Gastroesophageal sphincter (tissue), 4 donors: ENCODE measurements around the gene RPRD1B. TPM values are rescaled to one million over a fixed set of nuclear protein-coding genes. Genes with fewer than 3 reads are reported as not detected.

Experiments
- ATAC-seq: fragments of 150-250 bp; one replicate; pipeline ENCODE4 v1.9.1; 2016; ENCODE audit warnings: mild to moderate bottlenecking, moderate library complexity
- H3K27ac ChIP-seq, 4 donors: fragments of 200-600 bp; sonication (generic) in 3 of 4; 1 replicate in 3 of 4; 2 replicates in 1 of 4; pipeline ENCODE4 v1.5.1; 2016 to 2019
- H3K27me3 ChIP-seq: fragments of 200-600 bp; sonication (generic); one replicate; pipeline ENCODE4 v1.5.1; 2019
- H3K36me3 ChIP-seq, 2 donors: fragments of 200-600 bp; sonication (generic); one replicate each; pipeline ENCODE4 v1.5.1; 2019; ENCODE audit warnings: control low read depth in 1 of 2
- H3K4me1 ChIP-seq, 3 donors: fragments of 200-600 bp; sonication (generic); 1 replicate in 2 of 3; 2 replicates in 1 of 3; pipeline ENCODE4 v1.5.1; 2016 to 2019; ENCODE audit warnings: control low read depth in 2 of 3
- H3K4me3 ChIP-seq, 2 donors: fragments of 200-600 bp; sonication (generic); one replicate each; pipeline ENCODE4 v1.5.1; 2019; ENCODE audit warnings: mild to moderate bottlenecking in 1 of 2, moderate library complexity in 1 of 2
- H3K9me3 ChIP-seq, 3 donors: fragments of 200-600 bp; sonication (generic); one replicate each; pipeline ENCODE4 v1.5.1; 2017 to 2019; ENCODE audit warnings: control low read depth in 2 of 3
- EP300 ChIP-seq: sonication (generic); formaldehyde crosslinking; IDR thresholded peaks from one replicate; pipeline ENCODE4 v1.6.1; 2017; ENCODE audit warnings: antibody characterized with exemption, mild to moderate bottlenecking
- POLR2A ChIP-seq, 2 donors: fragments of 450-650 bp; IDR thresholded peaks; one replicate each; pipeline ENCODE4 v1.6.1; 2017; ENCODE audit warnings: antibody characterized with exemption in 2 of 2, mild to moderate bottlenecking in 2 of 2, moderate library complexity in 1 of 2
- POLR2AphosphoS5 ChIP-seq: sonication (generic); formaldehyde crosslinking; IDR thresholded peaks from one replicate; pipeline ENCODE4 v1.6.1; 2017; ENCODE audit warnings: antibody characterized with exemption
- WGBS, 2 donors: methylation state at CpG; one replicate each; pipeline ENCODE4 v1.1.5; 2018; ENCODE audit warnings: low coverage in 1 of 2; 5-methylcytosine and 5-hydroxymethylcytosine counted together
- total RNA-seq, 4 donors: library from RNA; depleted of rRNA; stranded (reverse); fragments of >200 nt; gene quantifications; one replicate each; pipeline ENCODE4 v1.1.0, GENCODE V29; 2016
- TF ChIP-seq, protein P1 (sequence below), 4 experiments: fragments of 200-600 bp in 2 of 4; fragments of 450-650 bp in 2 of 4; sonication (generic) in 1 of 4; IDR thresholded peaks; one replicate each; pipeline ENCODE4 v1.5.1; 2017 to 2019; ENCODE audit warnings: antibody characterized with exemption in 4 of 4, mild to moderate bottlenecking in 2 of 4, moderate library complexity in 2 of 4

RPRD1B gene
- total RNA-seq, 4 donors from 2014 or later, result 17.1 to 26.8 (median 23.7) TPM

GRCh38 chr20:38059832-38060231 lies 26.3 kb downstream of the RPRD1B start:
- Histone ChIP-seq H3K27ac (no peak overlapping the region), H3K27me3 (no peaks in the 10 kb centered on the region), H3K9me3 (no peaks in the 10 kb centered on the region), H3K4me3 (no peak overlapping the region), H3K36me3 (peaks cover 0 to 86% of the 10 kb centered on the region in 2 donors), H3K4me1 (peaks cover 0 to 37% (median 0%) of the 10 kb centered on the region in 3 donors)
- no peak for ATAC-seq
- no peak for TF ChIP-seq POLR2AphosphoS5
- 79 to 84% methylated on average over 4 to 5 of the region's 5 CpGs for WGBS, 2 donors

DNA sequence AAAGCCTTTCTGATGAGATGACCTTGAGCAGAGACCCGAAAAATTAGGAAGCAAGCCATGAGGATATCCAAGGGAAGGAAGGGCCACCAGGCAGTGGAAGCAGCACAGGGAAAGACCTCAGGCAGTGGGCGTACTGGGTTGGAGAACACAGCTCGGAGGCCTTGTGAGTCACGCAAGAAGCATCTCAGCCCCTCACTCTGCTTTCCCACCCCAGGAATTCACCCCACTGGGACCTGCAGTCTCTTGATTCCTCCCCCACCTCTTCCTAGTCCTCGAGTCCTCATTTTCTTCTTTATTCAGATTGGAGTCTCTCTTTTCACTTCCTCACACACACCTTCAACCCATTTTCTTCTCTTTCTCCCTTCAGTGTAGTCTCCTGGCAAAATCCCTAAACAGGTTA lies 27.0 kb downstream of the RPRD1B start:
- peaks cover 0 to 31% (median 0%) of the 10 kb centered on the region in 3 donors for H3K4me1 ChIP-seq
- H3K36me3 ChIP-seq, result peaks cover 0 to 93% of the 10 kb centered on the region in 2 donors
- H3K27ac ChIP-seq, result no peak overlapping the region
- no peaks in the 10 kb centered on the region for H3K27me3 ChIP-seq
- H3K9me3 ChIP-seq, result no peaks in the 10 kb centered on the region
- ATAC-seq, result no peak
- 69 to 76% methylated on average over 5 of the region's 5 CpGs for WGBS, 2 donors
- H3K4me3 ChIP-seq, result no peak overlapping the region
- no peak for TF ChIP-seq POLR2A (IDR thresholded peaks at IDR 0.05)
- TF ChIP-seq EP300, result no peak
- TF ChIP-seq POLR2AphosphoS5, result no peak
- TF ChIP-seq, protein P1, sequence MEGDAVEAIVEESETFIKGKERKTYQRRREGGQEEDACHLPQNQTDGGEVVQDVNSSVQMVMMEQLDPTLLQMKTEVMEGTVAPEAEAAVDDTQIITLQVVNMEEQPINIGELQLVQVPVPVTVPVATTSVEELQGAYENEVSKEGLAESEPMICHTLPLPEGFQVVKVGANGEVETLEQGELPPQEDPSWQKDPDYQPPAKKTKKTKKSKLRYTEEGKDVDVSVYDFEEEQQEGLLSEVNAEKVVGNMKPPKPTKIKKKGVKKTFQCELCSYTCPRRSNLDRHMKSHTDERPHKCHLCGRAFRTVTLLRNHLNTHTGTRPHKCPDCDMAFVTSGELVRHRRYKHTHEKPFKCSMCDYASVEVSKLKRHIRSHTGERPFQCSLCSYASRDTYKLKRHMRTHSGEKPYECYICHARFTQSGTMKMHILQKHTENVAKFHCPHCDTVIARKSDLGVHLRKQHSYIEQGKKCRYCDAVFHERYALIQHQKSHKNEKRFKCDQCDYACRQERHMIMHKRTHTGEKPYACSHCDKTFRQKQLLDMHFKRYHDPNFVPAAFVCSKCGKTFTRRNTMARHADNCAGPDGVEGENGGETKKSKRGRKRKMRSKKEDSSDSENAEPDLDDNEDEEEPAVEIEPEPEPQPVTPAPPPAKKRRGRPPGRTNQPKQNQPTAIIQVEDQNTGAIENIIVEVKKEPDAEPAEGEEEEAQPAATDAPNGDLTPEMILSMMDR (IDR thresholded peaks at IDR 0.05), result no peak

DNA sequence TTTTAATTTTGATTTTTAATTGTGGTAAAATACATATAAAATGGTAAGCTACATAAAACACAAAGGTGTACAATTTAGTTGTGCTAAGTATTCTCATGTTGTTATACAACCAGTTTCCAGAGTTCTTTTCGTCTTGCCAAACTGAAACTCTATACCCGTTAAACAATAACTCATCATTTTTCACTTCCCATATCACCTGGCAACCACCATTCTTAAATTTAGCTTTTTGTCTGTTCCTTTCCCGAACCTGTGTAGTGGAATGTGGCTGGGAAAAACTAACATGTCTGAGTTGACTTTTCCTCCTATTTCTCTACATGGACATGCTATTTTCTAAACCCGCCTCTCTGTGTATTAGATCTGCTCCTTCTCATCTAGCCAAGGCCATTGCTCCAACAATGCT lies 27.6 kb downstream of the RPRD1B start:
- Histone ChIP-seq H3K9me3 (no peaks in the 10 kb centered on the region), H3K27ac (no peak overlapping the region), H3K27me3 (no peaks in the 10 kb centered on the region), H3K36me3 (peaks cover 0 to 93% of the 10 kb centered on the region in 2 donors), H3K4me1 (peaks cover 0 to 31% (median 0%) of the 10 kb centered on the region in 3 donors), H3K4me3 (no peak overlapping the region)
- WGBS, 2 donors, result 47 to 49% methylated on average over 4 of the region's 4 CpGs
- TF ChIP-seq POLR2A (IDR thresholded peaks at IDR 0.05), result no peak
- TF ChIP-seq POLR2AphosphoS5, result no peak
- no peak for TF ChIP-seq EP300
- TF ChIP-seq, protein P1 (IDR thresholded peaks at IDR 0.05), result no peak
- ATAC-seq, result no peak

DNA sequence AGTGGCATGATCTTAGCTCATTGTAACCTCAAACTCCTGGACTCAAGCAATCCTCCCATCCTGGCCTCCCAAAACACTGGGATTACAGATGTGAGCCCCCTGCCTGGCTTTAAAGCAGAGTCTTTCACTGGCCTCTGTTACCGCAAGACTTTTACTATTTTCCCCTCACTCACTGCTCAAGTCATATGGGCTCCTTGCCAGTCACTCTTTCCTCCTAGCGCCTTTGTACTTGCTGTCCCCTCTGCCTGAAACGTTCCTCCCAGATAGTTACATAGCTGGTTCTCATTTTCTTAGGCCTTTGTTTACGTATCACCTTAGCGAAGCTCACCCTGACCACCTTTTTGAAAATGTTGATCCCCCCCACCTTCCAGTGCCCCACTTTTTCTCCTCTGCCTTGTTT lies 29.3 kb downstream of the RPRD1B start:
- Histone ChIP-seq H3K9me3 (no peaks in the 10 kb centered on the region), H3K27me3 (no peaks in the 10 kb centered on the region), H3K4me3 (no peak overlapping the region), H3K4me1 (peaks cover 0 to 39% (median 0%) of the 10 kb centered on the region in 3 donors), H3K36me3 (peaks cover 0 to 99% of the 10 kb centered on the region in 2 donors), H3K27ac (no peak overlapping the region)
- 62 to 64% methylated on average over 3 to 4 of the region's 5 CpGs for WGBS, 2 donors
- no peak for ATAC-seq
- TF ChIP-seq EP300 (no peak), POLR2AphosphoS5 (no peak), POLR2A (IDR thresholded peaks at IDR 0.05) (no peak)
- TF ChIP-seq, protein P1 (IDR thresholded peaks at IDR 0.05), result no peak

DNA sequence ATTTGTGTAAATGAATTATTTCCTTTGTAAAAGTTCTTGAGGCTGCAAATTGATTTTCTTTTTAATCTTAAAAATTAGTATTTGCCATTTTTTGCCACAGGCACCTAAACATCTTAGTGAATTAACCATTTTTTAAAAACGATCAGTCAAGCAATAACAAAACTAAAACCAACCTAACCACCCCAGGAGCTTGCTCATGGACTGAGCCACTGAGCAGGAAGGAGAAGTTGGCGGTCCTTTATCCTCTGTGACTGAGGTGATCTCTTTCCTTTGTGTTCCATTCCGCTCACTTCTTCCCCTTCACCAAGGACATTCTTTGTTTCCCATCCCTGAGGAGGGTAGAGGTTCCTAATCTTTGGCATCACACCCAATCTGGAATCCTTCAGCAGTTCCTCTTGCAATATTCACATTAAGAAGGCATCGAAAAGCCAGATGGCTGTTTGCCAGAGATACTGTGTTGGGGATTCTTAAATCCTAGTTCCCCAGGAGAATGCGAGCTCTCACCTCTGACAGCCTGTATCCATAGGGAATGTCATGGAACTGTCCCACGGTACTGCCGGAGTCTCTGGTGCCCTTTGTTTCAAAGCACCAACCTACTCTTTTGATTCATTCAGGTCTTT lies 30.5 kb downstream of the RPRD1B start:
- TF ChIP-seq POLR2A (IDR thresholded peaks at IDR 0.05) (no peak), EP300 (no peak)
- Histone ChIP-seq H3K36me3 (peaks cover 0 to 99% of the 10 kb centered on the region in 2 donors), H3K9me3 (no peaks in the 10 kb centered on the region), H3K27ac (no peak overlapping the region), H3K4me1 (peaks cover 0 to 41% (median 0%) of the 10 kb centered on the region in 3 donors), H3K4me3 (no peak overlapping the region), H3K27me3 (no peaks in the 10 kb centered on the region)
- WGBS, 2 donors, result 66 to 92% methylated on average over 6 to 7 of the region's 7 CpGs
- no peak for ATAC-seq

DNA sequence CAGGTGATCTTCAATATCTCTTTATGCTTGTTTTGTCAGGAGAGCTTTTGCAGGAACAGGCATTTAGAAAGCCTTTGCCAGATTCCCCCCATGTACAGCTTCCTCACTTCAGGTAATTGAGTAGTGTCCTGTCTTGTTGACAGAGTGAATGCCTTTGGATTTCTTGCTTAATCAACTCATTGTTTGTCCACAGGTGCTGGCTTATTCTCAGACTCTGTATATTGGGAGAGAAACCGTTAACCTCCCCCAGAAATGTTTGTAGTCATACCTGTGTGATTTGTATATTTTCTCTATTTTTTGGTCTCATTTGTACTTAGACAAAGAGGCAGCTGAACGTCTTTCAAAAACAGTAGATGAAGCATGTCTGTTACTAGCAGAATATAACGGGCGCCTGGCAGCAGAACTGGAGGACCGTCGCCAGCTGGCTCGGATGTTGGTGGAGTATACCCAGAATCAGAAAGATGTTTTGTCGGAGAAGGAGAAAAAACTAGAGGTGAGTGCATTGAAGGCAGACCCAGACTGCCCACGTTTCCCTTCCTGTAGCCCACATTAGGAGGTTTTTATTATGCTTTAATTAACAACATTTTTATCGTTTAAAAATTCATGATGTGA lies 32.3 kb downstream of the RPRD1B start:
- Histone ChIP-seq H3K27me3 (no peaks in the 10 kb centered on the region), H3K36me3 (peaks cover 0 to 99% of the 10 kb centered on the region in 2 donors), H3K9me3 (no peaks in the 10 kb centered on the region), H3K27ac (peak overlapping the region in 1 of 4 donors; percentile 53), H3K4me1 (peaks cover 0 to 41% (median 0%) of the 10 kb centered on the region in 3 donors), H3K4me3 (no peak overlapping the region)
- ATAC-seq, result no peak
- 34 to 40% methylated on average over 9 to 10 of the region's 10 CpGs for WGBS, 2 donors
- TF ChIP-seq EP300 (no peak), POLR2A (IDR thresholded peaks at IDR 0.05) (no peak)
- TF ChIP-seq, protein P1 (IDR thresholded peaks at IDR 0.05), result no peak
